ENCODE data around the gene WWOX.

WWOX gene

DNA sequence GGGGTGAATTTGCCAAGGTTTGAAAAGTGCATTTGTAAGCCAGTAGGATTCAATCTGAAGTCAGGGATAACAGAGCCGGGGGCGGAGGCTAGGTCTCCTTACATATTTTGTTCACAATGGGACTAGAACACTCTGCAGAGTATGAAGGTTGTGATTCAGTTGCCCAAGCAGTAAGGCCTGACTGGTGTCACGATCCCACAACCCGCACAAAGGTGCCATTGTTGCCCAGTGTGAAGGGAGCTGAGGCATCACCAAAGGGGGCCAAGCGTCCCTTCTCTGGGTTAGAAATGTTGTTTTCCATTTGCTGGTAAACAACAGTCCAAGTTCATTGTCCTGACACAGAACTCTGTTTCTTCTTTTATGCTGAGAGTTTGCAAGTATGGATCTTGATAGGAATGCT is 1029.3 kb downstream of the WWOX start:
- H3K27ac ChIP-seq (ENCODE audit: low read depth in 2 of 2, low read length in 2 of 2), result no peak overlapping the region

DNA sequence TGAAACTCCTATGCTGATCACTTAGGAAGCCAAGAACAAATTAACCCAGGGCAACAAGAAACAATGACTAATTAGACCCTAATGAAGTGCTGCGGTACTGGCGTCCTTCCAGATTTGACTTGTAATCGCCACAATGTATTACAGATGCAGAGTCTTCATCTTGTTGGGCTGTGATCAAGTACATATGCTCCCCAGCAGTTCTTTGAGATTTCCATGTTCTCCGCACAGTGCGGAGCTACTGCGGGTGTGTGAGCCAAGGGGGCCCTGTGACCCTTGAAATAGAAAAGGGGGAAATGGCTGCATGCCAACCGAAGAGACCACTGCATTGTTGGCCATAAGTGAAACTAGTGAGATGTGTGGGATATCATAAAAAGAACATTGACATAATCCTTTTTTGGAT is 1031.2 kb downstream of the WWOX start:
- no peak overlapping the region for H3K9ac ChIP-seq (ENCODE audit: low read depth in 1 of 2, low read length in 2 of 2)
- H3K27me3 ChIP-seq (ENCODE audit: control insufficient read depth in 2 of 2, insufficient read depth in 2 of 2, low read length in 2 of 2), result no peaks in the 10 kb centered on the region
- no peaks in the 10 kb centered on the region for H3K9me3 ChIP-seq (ENCODE audit: control insufficient read depth in 2 of 2, low read length in 2 of 2)
- no peaks in the 10 kb centered on the region for H3K36me3 ChIP-seq (ENCODE audit: control insufficient read depth in 2 of 2, insufficient read depth in 2 of 2, low read length in 2 of 2)
- no peak overlapping the region for H3K4me3 ChIP-seq (ENCODE audit: low read length in 2 of 2)
- no peak overlapping the region for H3K27ac ChIP-seq (ENCODE audit: low read depth in 2 of 2, low read length in 2 of 2)
- H3K4me1 ChIP-seq (ENCODE audit: control insufficient read depth in 2 of 2, insufficient read depth in 2 of 2, low read length in 2 of 2), result no peaks in the 10 kb centered on the region

More for the DNA sequence above, 1029.3 kb downstream of the WWOX start:
- Histone ChIP-seq H3K9ac (ENCODE audit: low read depth in 1 of 2, low read length in 2 of 2) (no peak overlapping the region), H3K36me3 (ENCODE audit: control insufficient read depth in 2 of 2, insufficient read depth in 2 of 2, low read length in 2 of 2) (no peaks in the 10 kb centered on the region), H3K4me1 (ENCODE audit: control insufficient read depth in 2 of 2, insufficient read depth in 2 of 2, low read length in 2 of 2) (no peaks in the 10 kb centered on the region), H3K4me3 (ENCODE audit: low read length in 2 of 2) (no peak overlapping the region), H3K9me3 (ENCODE audit: control insufficient read depth in 2 of 2, low read length in 2 of 2) (no peaks in the 10 kb centered on the region), H3K27me3 (ENCODE audit: control insufficient read depth in 2 of 2, insufficient read depth in 2 of 2, low read length in 2 of 2) (no peaks in the 10 kb centered on the region)

DNA sequence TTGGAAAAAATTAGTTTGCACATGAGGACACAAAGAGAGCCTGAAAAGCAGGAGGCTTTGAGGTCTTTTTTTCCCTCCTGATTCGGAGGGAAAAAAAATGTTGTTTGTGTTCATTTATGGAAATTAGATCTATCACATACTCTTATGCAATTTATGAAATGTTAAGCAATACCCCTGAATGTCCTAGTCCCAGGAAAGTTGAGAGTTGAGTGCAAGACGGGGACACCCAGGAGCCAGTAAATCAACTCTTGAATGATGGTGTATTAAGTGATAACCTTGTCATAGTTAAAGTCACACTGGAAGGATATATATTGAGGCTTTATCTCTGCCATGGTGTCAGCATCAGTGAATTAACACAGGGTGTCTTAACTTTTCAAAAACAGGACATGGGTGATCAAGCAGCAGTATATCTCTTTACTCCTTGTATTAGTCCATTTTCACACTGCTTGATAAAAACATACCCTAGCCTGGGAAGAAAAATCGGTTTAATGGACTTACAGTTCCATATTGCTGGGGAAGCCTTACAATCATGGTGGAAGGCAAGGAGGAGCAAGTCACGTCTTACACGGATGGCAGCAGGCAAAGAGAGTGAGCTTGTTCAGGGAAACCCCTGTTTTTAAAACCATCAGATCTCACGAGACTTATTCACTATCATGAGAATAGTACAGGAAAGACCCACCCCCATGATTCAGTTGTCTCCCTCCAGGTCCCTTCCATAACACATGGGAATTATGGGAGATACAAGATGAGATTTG is 1032.0 kb downstream of the WWOX start:
- no peak overlapping the region for H3K9ac ChIP-seq (ENCODE audit: low read depth in 1 of 2, low read length in 2 of 2)
- no peak overlapping the region for H3K4me3 ChIP-seq (ENCODE audit: low read length in 2 of 2)
- no peaks in the 10 kb centered on the region for H3K4me1 ChIP-seq (ENCODE audit: control insufficient read depth in 2 of 2, insufficient read depth in 2 of 2, low read length in 2 of 2)
- H3K9me3 ChIP-seq (ENCODE audit: control insufficient read depth in 2 of 2, low read length in 2 of 2), result no peaks in the 10 kb centered on the region
- no peak overlapping the region for H3K27ac ChIP-seq (ENCODE audit: low read depth in 2 of 2, low read length in 2 of 2)
- H3K36me3 ChIP-seq (ENCODE audit: control insufficient read depth in 2 of 2, insufficient read depth in 2 of 2, low read length in 2 of 2), result no peaks in the 10 kb centered on the region
- H3K27me3 ChIP-seq (ENCODE audit: control insufficient read depth in 2 of 2, insufficient read depth in 2 of 2, low read length in 2 of 2), result no peaks in the 10 kb centered on the region

DNA sequence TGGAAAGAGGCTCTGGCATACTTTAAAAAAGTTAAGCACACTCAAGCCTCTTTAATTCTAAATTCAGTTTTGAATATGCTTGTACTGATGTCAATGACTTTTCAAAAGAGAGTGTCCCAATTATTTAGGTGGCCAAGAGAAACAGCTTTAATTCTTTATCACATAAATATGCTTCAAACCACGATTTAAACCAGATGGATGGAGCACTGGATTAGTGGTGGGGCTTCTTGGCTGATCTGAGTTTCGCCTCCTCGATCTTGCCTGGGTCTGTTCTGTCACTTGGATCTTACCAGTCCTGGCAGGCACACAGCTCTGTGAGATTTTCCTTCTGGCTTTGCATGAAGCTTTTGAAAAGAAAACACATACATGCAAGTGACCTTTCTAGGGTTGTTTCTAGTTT is 1033.2 kb downstream of the WWOX start:
- Histone ChIP-seq H3K27me3 (ENCODE audit: control insufficient read depth in 2 of 2, insufficient read depth in 2 of 2, low read length in 2 of 2) (no peaks in the 10 kb centered on the region), H3K9me3 (ENCODE audit: control insufficient read depth in 2 of 2, low read length in 2 of 2) (no peaks in the 10 kb centered on the region), H3K9ac (ENCODE audit: low read depth in 1 of 2, low read length in 2 of 2) (no peak overlapping the region), H3K4me1 (ENCODE audit: control insufficient read depth in 2 of 2, insufficient read depth in 2 of 2, low read length in 2 of 2) (no peaks in the 10 kb centered on the region), H3K27ac (ENCODE audit: low read depth in 2 of 2, low read length in 2 of 2) (no peak overlapping the region), H3K4me3 (ENCODE audit: low read length in 2 of 2) (no peak overlapping the region), H3K36me3 (ENCODE audit: control insufficient read depth in 2 of 2, insufficient read depth in 2 of 2, low read length in 2 of 2) (no peaks in the 10 kb centered on the region)

DNA sequence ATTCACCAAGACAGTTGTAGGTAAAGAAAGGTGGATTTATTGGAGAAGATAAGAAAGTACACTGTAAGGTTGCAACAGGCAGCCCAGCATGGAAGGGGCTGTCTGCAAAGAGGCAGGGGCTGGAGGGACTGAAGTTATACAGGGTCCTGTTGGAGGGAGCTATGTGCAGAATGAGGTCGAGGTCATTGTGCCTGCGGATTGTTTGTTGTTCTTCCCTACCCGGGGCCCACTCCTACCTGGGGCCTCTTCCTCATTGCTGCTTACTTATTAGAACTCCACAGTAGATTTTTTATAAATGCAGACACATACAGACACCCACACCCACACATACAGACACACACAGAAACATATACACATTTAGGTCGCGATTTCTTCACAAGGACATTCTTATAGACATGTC is 1034.8 kb downstream of the WWOX start:
- H3K9ac ChIP-seq (ENCODE audit: low read depth in 1 of 2, low read length in 2 of 2), result no peak overlapping the region
- no peaks in the 10 kb centered on the region for H3K4me1 ChIP-seq (ENCODE audit: control insufficient read depth in 2 of 2, insufficient read depth in 2 of 2, low read length in 2 of 2)
- no peaks in the 10 kb centered on the region for H3K9me3 ChIP-seq (ENCODE audit: control insufficient read depth in 2 of 2, low read length in 2 of 2)
- no peaks in the 10 kb centered on the region for H3K36me3 ChIP-seq (ENCODE audit: control insufficient read depth in 2 of 2, insufficient read depth in 2 of 2, low read length in 2 of 2)
- no peak overlapping the region for H3K4me3 ChIP-seq (ENCODE audit: low read length in 2 of 2)
- H3K27ac ChIP-seq (ENCODE audit: low read depth in 2 of 2, low read length in 2 of 2), result no peak overlapping the region
- no peaks in the 10 kb centered on the region for H3K27me3 ChIP-seq (ENCODE audit: control insufficient read depth in 2 of 2, insufficient read depth in 2 of 2, low read length in 2 of 2)

DNA sequence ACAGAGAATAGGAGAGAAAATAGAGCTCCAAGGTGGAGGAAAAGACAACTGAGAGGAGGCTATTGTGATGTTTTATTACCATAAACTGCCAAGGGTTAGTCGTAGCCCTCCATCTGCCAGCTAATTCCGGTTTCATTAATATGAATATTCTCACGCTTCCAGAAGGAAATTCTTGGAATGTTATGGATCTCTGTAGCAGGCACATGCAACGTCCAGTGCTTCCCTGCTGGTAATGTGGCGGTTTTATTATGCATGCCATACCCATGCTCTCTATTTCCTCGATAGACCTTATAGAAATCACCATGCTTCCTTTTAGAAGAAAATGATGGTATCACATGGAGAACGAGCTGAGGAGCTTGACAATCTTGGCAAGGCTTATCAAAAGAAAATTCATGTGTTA is 1037.5 kb downstream of the WWOX start:
- no peak overlapping the region for H3K27ac ChIP-seq (ENCODE audit: low read depth in 2 of 2, low read length in 2 of 2)

DNA sequence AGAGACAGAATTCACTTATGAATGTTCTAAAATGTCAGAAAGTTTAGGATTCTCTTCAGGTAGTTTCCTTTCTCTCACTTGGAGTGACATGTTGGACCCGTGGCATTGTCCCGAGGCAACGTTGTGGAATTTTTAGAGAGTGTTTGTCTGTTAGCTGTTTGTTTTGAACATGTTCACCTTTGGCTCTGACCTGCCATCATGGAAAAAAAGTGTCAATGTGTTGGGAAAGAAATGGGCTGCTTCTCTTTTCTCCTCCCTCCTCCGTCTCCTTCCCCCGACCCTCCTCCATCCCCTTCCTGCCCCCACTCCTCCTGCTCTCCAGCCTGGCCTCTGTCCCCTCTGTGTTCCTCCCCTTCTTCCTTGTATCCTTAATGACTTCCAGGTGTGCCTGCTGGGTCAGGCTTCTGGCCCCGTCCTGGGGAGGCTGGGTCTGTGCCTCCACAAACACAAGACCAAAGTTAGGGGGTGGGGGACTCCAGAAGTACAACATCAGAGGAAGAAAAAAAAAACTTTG is 1038.0 kb downstream of the WWOX start:
- Histone ChIP-seq H3K9me3 (ENCODE audit: control insufficient read depth in 2 of 2, low read length in 2 of 2) (no peaks in the 10 kb centered on the region), H3K36me3 (ENCODE audit: control insufficient read depth in 2 of 2, insufficient read depth in 2 of 2, low read length in 2 of 2) (no peaks in the 10 kb centered on the region), H3K27me3 (ENCODE audit: control insufficient read depth in 2 of 2, insufficient read depth in 2 of 2, low read length in 2 of 2) (no peaks in the 10 kb centered on the region), H3K9ac (ENCODE audit: low read depth in 1 of 2, low read length in 2 of 2) (no peak overlapping the region), H3K27ac (ENCODE audit: low read depth in 2 of 2, low read length in 2 of 2) (no peak overlapping the region), H3K4me3 (ENCODE audit: low read length in 2 of 2) (no peak overlapping the region), H3K4me1 (ENCODE audit: control insufficient read depth in 2 of 2, insufficient read depth in 2 of 2, low read length in 2 of 2) (no peaks in the 10 kb centered on the region)

More for the DNA sequence above, 1037.5 kb downstream of the WWOX start:
- Histone ChIP-seq H3K4me3 (ENCODE audit: low read length in 2 of 2) (no peak overlapping the region), H3K9ac (ENCODE audit: low read depth in 1 of 2, low read length in 2 of 2) (no peak overlapping the region), H3K4me1 (ENCODE audit: control insufficient read depth in 2 of 2, insufficient read depth in 2 of 2, low read length in 2 of 2) (no peaks in the 10 kb centered on the region), H3K9me3 (ENCODE audit: control insufficient read depth in 2 of 2, low read length in 2 of 2) (no peaks in the 10 kb centered on the region), H3K36me3 (ENCODE audit: control insufficient read depth in 2 of 2, insufficient read depth in 2 of 2, low read length in 2 of 2) (no peaks in the 10 kb centered on the region), H3K27me3 (ENCODE audit: control insufficient read depth in 2 of 2, insufficient read depth in 2 of 2, low read length in 2 of 2) (no peaks in the 10 kb centered on the region)

DNA sequence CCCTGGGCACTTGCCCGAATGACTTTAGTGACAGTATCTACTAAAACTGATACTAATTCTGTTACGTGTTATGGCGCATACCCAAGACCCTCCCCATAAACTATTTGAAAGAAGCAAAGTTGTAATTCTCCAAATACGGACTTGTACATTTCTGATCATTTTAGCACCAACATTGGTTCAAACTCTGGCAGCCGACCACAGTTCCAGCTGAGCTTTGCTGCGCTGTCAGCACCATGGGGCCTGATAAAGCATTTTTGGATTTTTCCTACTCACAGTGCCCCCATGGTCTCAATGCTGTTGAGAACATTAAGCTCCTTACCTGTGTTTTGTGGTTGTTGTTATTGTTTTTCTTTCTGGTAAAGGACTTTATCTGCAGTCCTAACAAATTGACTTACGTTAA is 1040.3 kb downstream of the WWOX start:
- no peak overlapping the region for H3K4me3 ChIP-seq (ENCODE audit: low read length in 2 of 2)
- H3K36me3 ChIP-seq (ENCODE audit: control insufficient read depth in 2 of 2, insufficient read depth in 2 of 2, low read length in 2 of 2), result no peaks in the 10 kb centered on the region
- H3K4me1 ChIP-seq (ENCODE audit: control insufficient read depth in 2 of 2, insufficient read depth in 2 of 2, low read length in 2 of 2), result no peaks in the 10 kb centered on the region
- H3K9ac ChIP-seq (ENCODE audit: low read depth in 1 of 2, low read length in 2 of 2), result no peak overlapping the region
- H3K27me3 ChIP-seq (ENCODE audit: control insufficient read depth in 2 of 2, insufficient read depth in 2 of 2, low read length in 2 of 2), result no peaks in the 10 kb centered on the region
- no peak overlapping the region for H3K27ac ChIP-seq (ENCODE audit: low read depth in 2 of 2, low read length in 2 of 2)
- H3K9me3 ChIP-seq (ENCODE audit: control insufficient read depth in 2 of 2, low read length in 2 of 2), result no peaks in the 10 kb centered on the region

DNA sequence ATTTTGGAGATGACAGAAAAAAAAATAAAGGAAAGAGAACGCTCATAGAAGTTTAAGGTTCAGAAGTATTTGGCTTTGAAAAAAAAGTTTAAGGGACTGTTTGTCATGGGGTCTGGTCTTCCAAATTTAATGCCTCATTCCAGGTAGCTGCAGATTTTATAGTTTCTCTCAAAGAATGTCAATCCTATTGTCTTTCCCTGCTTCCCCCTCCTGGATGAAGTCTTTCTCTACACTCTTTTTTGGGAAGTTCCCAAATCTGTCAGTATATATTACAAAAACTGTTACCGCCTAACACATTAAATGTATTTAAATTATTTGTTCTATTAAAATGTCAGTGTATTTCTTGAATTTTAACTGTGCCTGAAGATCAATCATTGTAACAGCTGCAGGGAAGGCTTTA is 1043.6 kb downstream of the WWOX start:
- H3K36me3 ChIP-seq (ENCODE audit: control insufficient read depth in 2 of 2, insufficient read depth in 2 of 2, low read length in 2 of 2), result no peaks in the 10 kb centered on the region
- H3K9me3 ChIP-seq (ENCODE audit: control insufficient read depth in 2 of 2, low read length in 2 of 2), result no peaks in the 10 kb centered on the region
- no peaks in the 10 kb centered on the region for H3K27me3 ChIP-seq (ENCODE audit: control insufficient read depth in 2 of 2, insufficient read depth in 2 of 2, low read length in 2 of 2)
- no peaks in the 10 kb centered on the region for H3K4me1 ChIP-seq (ENCODE audit: control insufficient read depth in 2 of 2, insufficient read depth in 2 of 2, low read length in 2 of 2)
- H3K9ac ChIP-seq (ENCODE audit: low read depth in 1 of 2, low read length in 2 of 2), result no peak overlapping the region
- no peak overlapping the region for H3K4me3 ChIP-seq (ENCODE audit: low read length in 2 of 2)
- H3K27ac ChIP-seq (ENCODE audit: low read depth in 2 of 2, low read length in 2 of 2), result no peak overlapping the region

DNA sequence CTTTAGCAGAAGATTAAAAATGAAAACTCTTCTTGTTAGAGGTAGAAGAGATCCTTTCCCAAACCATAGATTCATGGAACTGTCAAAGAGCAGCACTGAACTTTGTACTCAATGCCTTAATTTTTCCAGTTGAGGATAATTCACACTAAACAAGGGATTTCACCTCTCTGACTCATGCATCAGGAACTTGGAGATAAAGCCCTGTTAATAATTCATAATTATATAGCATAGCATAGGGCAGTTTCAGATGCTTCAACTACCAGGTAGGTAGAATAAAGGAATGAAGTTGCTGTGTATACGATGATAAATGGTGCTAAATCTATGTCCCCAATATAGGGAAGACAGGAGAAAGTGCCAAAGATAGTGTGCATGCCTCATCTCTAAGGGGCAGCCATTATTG is 1050.7 kb downstream of the WWOX start:
- H3K4me1 ChIP-seq (ENCODE audit: control insufficient read depth in 2 of 2, insufficient read depth in 2 of 2, low read length in 2 of 2), result no peaks in the 10 kb centered on the region
- H3K36me3 ChIP-seq (ENCODE audit: control insufficient read depth in 2 of 2, insufficient read depth in 2 of 2, low read length in 2 of 2), result no peaks in the 10 kb centered on the region
- H3K27ac ChIP-seq (ENCODE audit: low read depth in 2 of 2, low read length in 2 of 2), result no peak overlapping the region
- H3K27me3 ChIP-seq (ENCODE audit: control insufficient read depth in 2 of 2, insufficient read depth in 2 of 2, low read length in 2 of 2), result no peaks in the 10 kb centered on the region
- H3K4me3 ChIP-seq (ENCODE audit: low read length in 2 of 2), result no peak overlapping the region
- H3K9me3 ChIP-seq (ENCODE audit: control insufficient read depth in 2 of 2, low read length in 2 of 2), result no peaks in the 10 kb centered on the region
- H3K9ac ChIP-seq (ENCODE audit: low read depth in 1 of 2, low read length in 2 of 2), result no peak overlapping the region

All from mucosa of rectum (tissue), 2 donors.